ENCODE measurements around the gene MSX2.

GRCh38 chr5:174687503-174687902 is 36.9 kb upstream of the MSX2 start:
- TF ChIP-seq ZNF707 (tag by site-specific recombination; IDR thresholded peaks at IDR 0.05) (no peak), ZBTB11 (tag by site-specific recombination; conservative IDR thresholded peaks at IDR 0.05; ENCODE audit: low read depth) (no peak), YY1 (tag by site-specific recombination; IDR thresholded peaks at IDR 0.05) (no peak), BCL11B (tag by site-specific recombination; IDR thresholded peaks at IDR 0.05; ENCODE audit: low read depth) (no peak), CTCF (tag by site-specific recombination; IDR thresholded peaks at IDR 0.05) (no peak), ZBTB1 (tag by site-specific recombination; IDR thresholded peaks at IDR 0.05) (no peak), SP2 (tag by site-specific recombination; IDR thresholded peaks at IDR 0.05) (no peak), ZNF639 (tag by site-specific recombination; IDR thresholded peaks at IDR 0.05) (no peak), ZBTB26 (tag by site-specific recombination; optimal IDR thresholded peaks at IDR 0.05) (no peak)

Data from HEK293 (cell line).